Smooth muscle cell (in vitro differentiated cells): Measurements from ENCODE around the gene SLIT3. TPM values are rescaled to one million over a fixed set of nuclear protein-coding genes. Genes with fewer than 3 reads are reported as not detected.

ENCODE experiments used
- DNase-seq: peaks from one replicate; lab custom pipeline; 2025; ENCODE audit not compliant: unreplicated experiment; lab: John Stamatoyannopoulos, UW
- H2AFZ ChIP-seq: fragments of 200-600 bp; sonication (generic); 2 replicates; pipeline ENCODE4 v1.6.0; 2016; ENCODE audit warnings: antibody characterized with exemption, low read depth, mild to moderate bottlenecking
- H3F3A ChIP-seq: fragments of 200-600 bp; sonication (generic); 2 replicates; pipeline ENCODE4 v1.6.0; 2017; ENCODE audit warnings: antibody characterized with exemption, low read depth
- H3K27ac ChIP-seq: fragments of 200-600 bp; sonication (generic); 2 replicates; pipeline ENCODE4 v1.5.1; 2016; ENCODE audit warnings: low read depth, mild to moderate bottlenecking
- H3K27me3 ChIP-seq: fragments of 200-600 bp; sonication (generic); 2 replicates; pipeline ENCODE4 v1.6.1; 2016; ENCODE audit warnings: low read depth, mild to moderate bottlenecking
- H3K36me3 ChIP-seq: fragments of 200-600 bp; sonication (generic); 2 replicates; pipeline ENCODE4 v1.5.1; 2016; ENCODE audit warnings: low read depth
- H3K4me1 ChIP-seq: fragments of 200-600 bp; sonication (generic); 2 replicates; pipeline ENCODE4 v1.5.1; 2016; ENCODE audit warnings: low read depth
- H3K4me2 ChIP-seq: fragments of 200-600 bp; sonication (generic); 2 replicates; pipeline ENCODE4 v1.6.0; 2016; ENCODE audit warnings: mild to moderate bottlenecking
- H3K4me3 ChIP-seq: fragments of 200-600 bp; sonication (generic); 2 replicates; pipeline ENCODE4 v1.5.1; 2016; ENCODE audit warnings: mild to moderate bottlenecking
- H3K79me2 ChIP-seq: fragments of 200-600 bp; sonication (generic); 2 replicates; pipeline ENCODE4 v1.6.0; 2016; ENCODE audit warnings: low read depth, mild to moderate bottlenecking
- H3K9ac ChIP-seq: fragments of 200-600 bp; sonication (generic); 2 replicates; pipeline ENCODE4 v1.6.0; 2016; ENCODE audit warnings: low read depth
- H3K9me3 ChIP-seq: fragments of 200-600 bp; sonication (generic); replicated peaks from 2 replicates; pipeline ENCODE4 v1.5.1; 2016; ENCODE audit warnings: low read depth
- H4K20me1 ChIP-seq: fragments of 200-600 bp; sonication (generic); 2 replicates; pipeline ENCODE4 v1.6.0; 2016; ENCODE audit warnings: low read depth
- CTCF ChIP-seq: fragments of 200-600 bp; sonication (generic); IDR thresholded peaks from 2 replicates; pipeline ENCODE4 v1.5.1; 2017; ENCODE audit warnings: borderline replicate concordance, mild to moderate bottlenecking, antibody characterized with exemption; ENCODE audit not compliant: insufficient read depth, poor library complexity, severe bottlenecking
- WGBS: methylation state at CpG from one replicate; pipeline ENCODE4 v1.1.7; 2016; ENCODE audit warnings: low lambda C conversion rate; 5-methylcytosine and 5-hydroxymethylcytosine counted together
- polyA plus RNA-seq: library from polyadenylated mRNA; unstranded; fragments of >200 nt; fragmentation: Nextera tagmentation; extraction: Ambion mirVana; gene quantifications from 2 replicates; pipeline ENCODE4 v1.2.1, GENCODE V29; 2016
- total RNA-seq: library from RNA; depleted of rRNA; stranded (reverse); fragments of >200 nt; gene quantifications from 2 replicates; pipeline ENCODE4 v1.2.3, GENCODE V29; 2014

Gene SLIT3
- total and polyA plus RNA-seq, 2 experiments from 2014 or later = 25.4 to 29.5 TPM

GRCh38 chr5:169148138-169148740 is 152.7 kb downstream of the SLIT3 start:
- Histone ChIP-seq H2AFZ (no peak overlapping the region), H4K20me1 (no peaks in the 10 kb centered on the region), H3K4me2 (no peak overlapping the region), H3K9me3 (no peaks in the 10 kb centered on the region), H3F3A (no peaks in the 10 kb centered on the region), H3K4me3 (no peak overlapping the region), H3K4me1 (no peaks in the 10 kb centered on the region), H3K9ac (no peak overlapping the region), H3K27me3 (no peaks in the 10 kb centered on the region), H3K27ac (no peak overlapping the region), H3K79me2 (no peaks in the 10 kb centered on the region), H3K36me3 (no peaks in the 10 kb centered on the region)
- 73% methylated on average over 10 of the region's 10 CpGs for WGBS
- DNase-seq = no peak
- TF ChIP-seq CTCF = no peak

- H3K9ac ChIP-seq = no peak overlapping the region
- no peaks in the 10 kb centered on the region for H3K79me2 ChIP-seq
- DNase-seq = no peak
- no peaks in the 10 kb centered on the region for H4K20me1 ChIP-seq
- no peak for TF ChIP-seq CTCF
- no peak overlapping the region for H2AFZ ChIP-seq
- H3K27ac ChIP-seq = no peak overlapping the region
- no peaks in the 10 kb centered on the region for H3K9me3 ChIP-seq
- H3F3A ChIP-seq = no peaks in the 10 kb centered on the region
- H3K4me2 ChIP-seq = no peak overlapping the region
- no peaks in the 10 kb centered on the region for H3K36me3 ChIP-seq
- H3K4me1 ChIP-seq = no peaks in the 10 kb centered on the region
- no peak overlapping the region for H3K4me3 ChIP-seq
- 85% methylated on average over 4 of the region's 4 CpGs for WGBS
- no peaks in the 10 kb centered on the region for H3K27me3 ChIP-seq
These were observed 153.4 kb downstream of the SLIT3 start for GRCh38 chr5:169147534-169147933.

- 93% methylated on average over 8 of the region's 8 CpGs for WGBS
- Histone ChIP-seq H3K4me3 (no peak overlapping the region), H3K9ac (no peak overlapping the region), H4K20me1 (no peaks in the 10 kb centered on the region), H3F3A (no peaks in the 10 kb centered on the region), H3K4me2 (no peak overlapping the region), H3K79me2 (no peaks in the 10 kb centered on the region), H3K9me3 (no peaks in the 10 kb centered on the region), H3K36me3 (no peaks in the 10 kb centered on the region), H3K4me1 (no peaks in the 10 kb centered on the region), H3K27ac (no peak overlapping the region), H3K27me3 (no peaks in the 10 kb centered on the region), H2AFZ (no peak overlapping the region)
- no peak for DNase-seq
- TF ChIP-seq CTCF = no peak
These were observed 154.8 kb downstream of the SLIT3 start for GRCh38 chr5:169146158-169146557.
